ENCODE measurements around the gene ELP2.
"Not testable (repeated sequence)": the region's sequence is repeated elsewhere in the genome, so short reads cannot be mapped to it uniquely, and the experiment has no call there.

The ELP2 gene

DNA sequence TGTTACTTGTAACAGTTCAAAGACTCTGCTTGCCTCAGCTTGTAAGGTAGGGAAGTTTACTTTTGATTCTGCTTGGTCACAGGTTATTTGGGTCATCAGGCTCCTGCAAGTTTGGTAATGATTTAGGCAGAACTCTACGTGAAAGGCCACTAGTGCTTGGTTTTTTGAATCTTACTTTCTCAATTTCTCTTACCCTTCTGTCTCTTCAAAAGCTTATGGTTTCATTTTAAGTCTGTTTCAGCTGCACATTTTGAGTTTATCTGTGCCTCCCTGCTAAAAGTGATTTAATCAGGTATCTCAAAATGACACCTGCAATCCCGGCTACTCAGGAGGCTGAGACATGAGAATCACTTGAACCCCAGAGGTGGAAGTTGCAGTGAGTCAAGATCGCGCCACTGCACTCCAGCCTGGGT is 31.3 kb downstream of the ELP2 start:
- DNase-seq (ENCODE audit: low spot score): no peak

DNA sequence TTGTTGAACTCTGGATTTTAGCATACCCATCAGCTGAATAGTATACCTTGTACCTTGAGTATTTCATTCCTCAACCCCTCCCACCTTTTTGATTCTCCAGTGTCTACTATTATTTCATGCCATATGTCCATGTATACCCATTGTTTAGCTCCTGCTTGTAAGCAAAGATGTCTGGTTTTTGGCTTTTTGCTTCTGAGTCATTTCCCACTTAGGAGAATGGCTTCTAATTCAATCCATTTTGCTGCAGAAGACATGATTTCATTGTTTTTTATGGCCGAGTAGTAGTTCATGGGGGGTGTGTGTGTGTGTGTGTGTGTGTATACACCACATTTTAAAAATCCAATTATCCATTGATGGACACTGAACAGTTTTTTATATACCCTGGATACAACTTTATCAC is 33.3 kb downstream of the ELP2 start:
- no peak for DNase-seq (ENCODE audit: low spot score)

DNA sequence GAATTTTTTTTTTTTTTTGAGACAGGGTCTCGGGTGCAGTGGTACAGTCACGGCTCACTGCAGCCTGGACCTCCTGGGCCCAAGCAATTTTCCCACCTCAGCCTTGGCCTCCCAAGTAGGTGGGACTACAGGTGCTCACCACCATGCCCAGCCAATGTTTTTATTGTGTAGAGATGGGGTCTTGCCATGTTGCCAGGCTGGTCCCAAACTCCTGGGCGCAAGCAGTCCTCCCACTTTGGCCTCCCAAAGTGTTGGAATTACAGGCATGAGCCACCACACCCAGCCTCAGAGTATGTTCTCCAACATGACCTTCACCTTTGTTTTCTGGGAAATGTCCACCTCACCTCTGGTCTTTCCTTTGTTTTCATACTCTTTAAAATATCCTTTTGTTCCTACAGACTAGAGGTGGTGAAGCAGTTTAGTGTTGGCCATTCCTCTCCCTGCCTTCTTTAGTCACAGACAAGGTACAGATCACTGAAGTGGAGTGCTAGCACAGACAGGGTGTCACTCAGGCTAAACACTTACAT is 38.1 kb downstream of the ELP2 start:
- DNase-seq (ENCODE audit: low spot score): no peak

DNA sequence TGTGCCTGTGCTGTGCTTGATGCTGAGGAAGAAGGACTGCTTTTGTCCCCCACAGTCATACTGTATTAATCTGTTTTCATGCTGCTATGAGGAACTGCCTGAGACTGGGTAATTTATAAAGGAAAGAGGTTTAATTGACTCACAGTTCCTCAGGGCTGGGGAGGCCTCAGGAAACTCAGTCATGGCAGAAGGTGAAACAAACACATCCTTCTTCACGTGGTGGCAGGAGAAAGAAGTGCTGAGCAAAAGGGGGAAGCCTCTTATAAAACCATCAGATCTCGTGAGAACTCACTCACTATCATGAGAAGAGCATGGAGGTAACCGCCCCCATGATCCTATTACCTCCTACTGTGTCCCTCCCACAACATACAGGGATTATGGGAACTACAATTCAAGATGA is 38.6 kb downstream of the ELP2 start:
- not testable (repeated sequence) for DNase-seq (ENCODE audit: low spot score)

DNA sequence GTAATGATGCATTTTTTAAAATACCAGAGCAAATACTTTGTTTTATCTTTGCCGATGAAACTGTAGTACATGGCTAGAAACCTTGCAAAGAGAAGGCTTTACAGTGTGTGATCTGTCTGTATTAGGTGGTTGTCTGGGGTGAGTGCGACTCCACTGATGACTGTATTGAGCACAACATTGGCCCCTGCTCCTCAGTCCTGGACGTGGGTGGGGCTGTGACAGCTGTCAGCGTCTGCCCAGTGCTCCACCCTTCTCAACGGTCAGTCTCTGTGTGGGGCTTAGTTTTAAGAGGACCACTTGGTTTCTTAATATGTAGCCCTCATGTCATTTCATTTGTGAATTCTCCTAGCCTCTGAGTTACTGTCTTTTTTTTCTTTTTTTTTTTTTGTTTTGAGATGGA is 40.2 kb downstream of the ELP2 start:
- no peak for DNase-seq (ENCODE audit: low spot score)

DNA sequence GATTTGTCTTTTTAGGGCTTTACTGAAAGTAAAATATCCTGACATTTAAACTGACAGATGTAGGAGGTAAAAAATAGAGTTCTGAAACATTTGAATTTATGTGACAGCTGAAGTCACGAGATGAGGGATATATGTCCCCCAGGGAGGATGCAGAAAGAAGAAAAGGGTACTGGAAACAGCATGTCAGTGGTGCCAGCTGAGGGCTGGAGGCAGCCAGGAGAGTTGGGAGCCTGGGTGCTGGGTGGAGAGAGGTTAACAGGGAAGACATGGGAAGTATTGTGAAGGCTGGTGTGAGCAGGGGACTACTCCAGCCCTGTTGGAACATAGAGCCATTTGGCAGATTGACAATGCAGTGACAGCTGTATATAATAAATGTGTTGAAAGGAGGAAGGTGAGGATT is 45.8 kb downstream of the ELP2 start:
- DNase-seq (ENCODE audit: low spot score): no peak

DNA sequence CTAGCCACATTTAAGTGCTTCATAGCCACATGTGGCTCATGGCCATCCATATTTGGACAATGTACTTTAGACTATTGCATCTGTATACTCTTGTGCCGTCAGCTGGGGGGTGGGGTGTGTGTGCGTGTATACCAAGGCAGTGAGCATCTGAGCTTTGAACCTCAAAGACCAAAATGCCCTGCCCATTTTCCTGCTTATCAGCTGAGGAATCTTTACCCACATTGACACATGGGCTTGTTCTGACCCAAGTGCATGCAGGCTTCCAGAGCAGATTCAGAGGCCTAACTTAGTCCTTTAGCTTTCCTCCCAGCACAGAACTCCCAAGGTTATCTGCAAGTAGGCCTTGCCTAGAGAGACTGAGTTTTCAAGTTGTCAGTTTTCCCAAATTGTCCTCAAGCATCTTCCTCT is 46.5 kb downstream of the ELP2 start:
- no peak for DNase-seq (ENCODE audit: low spot score)

DNA sequence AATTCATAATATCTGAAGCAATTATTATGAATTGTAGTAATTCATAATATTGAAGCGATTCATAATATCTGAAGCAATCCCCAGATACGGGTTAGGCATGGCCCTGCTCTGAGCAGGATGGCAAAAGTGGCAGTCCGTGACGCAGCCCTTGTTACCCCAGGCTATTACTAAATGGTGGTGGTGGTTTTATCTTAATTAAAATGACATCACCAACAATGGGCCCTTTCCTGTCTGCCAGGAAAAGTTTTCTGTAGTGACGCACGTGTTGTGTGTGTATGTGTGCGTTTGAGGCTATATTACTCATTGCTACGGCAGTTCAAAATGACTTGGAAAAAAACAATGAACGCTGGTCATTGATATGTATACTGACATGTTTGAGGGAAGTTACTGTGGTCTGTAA is 47.0 kb downstream of the ELP2 start:
- DNase-seq (ENCODE audit: low spot score): no peak

DNA sequence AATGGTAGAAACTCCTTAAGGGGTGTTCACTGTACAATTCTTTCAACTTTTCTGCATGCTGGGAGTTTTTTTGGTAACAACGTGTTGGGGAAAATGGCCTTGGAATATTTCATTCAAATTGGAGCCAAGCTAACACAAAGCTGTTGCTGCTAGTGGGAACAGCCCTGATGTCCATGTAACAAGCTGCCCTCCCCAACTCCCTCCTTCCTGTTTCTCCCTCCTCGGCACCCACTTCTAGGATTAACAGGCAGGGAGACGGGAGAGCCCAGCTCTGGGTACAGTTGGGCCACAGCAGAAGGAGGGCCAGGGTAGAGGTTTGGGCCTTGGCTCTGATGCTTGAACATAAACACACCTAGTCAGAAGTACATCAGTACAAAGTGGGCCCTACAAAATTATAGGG is 48.2 kb downstream of the ELP2 start:
- no peak for DNase-seq (ENCODE audit: low spot score)

DNA sequence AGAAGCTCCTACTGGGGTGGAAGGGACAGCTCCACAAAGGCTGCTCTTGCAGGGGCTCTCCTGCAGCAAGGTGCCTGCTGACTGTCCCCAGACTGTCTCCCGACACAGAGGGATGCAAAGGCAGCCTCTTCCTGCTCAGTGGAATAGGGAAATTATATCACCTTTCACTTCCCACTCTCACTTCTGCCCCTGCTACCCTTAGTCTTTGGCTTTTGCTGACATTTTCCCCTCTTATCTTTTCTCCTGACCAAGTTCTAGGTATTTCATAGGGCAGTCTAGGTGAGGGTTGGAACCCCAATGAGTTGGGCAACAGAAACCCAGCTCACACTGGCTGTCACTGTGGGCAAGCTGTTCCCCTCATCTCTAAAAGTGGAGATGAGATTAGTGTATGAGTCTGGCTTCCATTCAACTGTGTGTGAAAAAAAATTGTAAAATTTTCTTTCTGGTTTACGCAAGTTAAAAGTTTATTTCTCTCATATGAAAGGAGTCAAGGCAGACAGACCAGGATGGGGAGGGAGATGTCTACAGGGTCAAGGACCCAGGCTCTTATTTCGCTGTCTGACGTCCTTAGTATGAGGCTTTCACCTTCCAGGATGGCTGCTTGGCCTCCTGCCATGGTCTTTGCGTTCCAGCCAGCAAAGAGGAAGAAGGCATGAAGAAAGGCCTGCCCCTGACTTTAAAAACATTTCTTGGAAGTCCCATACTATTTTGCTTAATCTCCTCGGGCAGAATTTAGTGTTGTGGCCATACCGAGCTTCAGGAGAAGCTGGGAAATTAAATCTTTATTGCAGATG is 50.1 kb downstream of the ELP2 start:
- peak; percentile 33 for DNase-seq (ENCODE audit: low spot score)

DNA sequence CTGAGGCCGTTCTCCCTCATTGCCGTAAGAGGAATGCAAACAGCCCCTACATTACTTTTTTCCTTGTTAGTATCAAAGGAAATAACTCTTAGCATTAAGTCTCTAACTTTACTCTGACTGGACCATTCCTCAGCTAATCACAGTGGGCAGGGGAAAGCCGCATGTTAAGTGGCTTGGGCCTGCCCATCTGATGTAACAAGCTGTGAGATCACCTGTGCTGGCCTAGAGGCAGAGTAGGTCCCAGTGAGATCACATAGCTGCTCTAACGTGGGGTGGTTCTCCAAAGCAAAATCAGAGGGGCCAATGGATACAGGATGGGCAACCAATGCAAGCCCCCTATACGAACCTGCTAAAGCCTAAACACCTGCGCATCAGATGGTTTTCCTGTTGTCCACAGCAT is 51.7 kb downstream of the ELP2 start:
- DNase-seq (ENCODE audit: low spot score): no peak

DNA sequence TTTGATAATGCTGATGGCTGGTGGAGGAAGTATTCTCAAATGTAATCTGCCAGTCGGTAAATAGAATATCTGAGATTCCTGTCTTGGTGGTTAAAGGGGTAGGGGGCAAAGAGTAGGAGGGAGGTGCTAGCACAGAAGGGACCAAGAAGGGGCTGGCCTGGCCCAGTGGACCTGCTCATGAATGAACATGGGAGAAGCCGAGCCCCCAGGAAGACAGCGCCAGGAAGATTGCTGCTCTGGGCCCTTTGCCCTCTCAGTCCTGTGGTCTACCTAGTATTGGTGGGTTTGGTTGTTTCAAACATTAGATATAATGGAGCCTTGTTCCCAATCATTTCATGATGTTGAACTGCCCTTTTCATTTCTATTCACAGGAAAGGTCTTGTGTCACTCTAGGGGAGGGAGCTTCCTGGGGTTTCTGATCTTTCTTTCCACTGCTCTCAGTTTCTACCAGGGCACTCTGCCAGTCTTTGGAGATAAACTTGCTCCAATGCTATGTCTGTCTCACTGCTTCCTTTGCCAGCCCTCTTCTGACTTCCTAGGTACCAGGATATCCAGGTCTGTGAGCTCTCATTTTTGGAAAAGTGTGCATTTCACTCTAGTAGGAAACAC is 52.3 kb downstream of the ELP2 start:
- no peak for DNase-seq (ENCODE audit: low spot score)

DNA sequence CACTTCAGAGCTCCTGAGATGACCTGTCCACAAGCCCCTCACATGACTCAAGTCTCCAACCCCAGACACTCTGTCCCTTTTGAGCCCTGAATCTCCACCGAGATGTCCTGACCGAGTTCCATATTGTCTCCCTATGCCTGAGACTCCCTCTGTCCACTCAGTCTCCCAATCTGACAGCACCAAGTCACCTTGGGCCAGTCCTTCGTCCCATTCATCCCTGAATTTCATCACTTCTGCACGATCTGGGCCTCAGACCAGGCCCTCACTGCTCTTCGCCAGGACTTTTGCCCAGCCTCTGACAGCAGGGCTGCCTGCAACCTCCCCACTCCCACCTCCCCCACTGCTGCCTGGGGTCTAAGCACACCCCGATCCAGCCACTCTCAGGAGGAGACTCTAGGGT is 53.3 kb downstream of the ELP2 start:
- DNase-seq (ENCODE audit: low spot score): no peak

DNA sequence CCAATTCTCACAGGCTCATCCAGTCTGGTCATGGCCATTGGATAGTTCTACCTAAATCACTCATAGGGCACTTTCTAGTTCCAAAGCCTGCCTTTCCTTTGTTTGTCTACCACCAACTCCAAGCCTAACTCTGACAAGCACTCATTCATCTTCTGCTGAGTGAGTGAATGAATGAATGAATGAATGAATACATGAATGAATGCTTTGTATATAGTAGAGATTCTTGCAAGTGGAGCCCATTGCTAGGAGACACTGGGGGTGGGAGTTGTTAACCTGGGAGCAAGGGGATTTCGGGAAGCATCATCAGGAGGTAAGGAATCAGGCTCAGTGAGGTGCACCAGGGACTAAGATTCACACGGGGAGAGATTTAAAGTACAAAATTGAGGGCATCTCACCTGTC is 54.3 kb downstream of the ELP2 start:
- no peak for DNase-seq (ENCODE audit: low spot score)

DNA sequence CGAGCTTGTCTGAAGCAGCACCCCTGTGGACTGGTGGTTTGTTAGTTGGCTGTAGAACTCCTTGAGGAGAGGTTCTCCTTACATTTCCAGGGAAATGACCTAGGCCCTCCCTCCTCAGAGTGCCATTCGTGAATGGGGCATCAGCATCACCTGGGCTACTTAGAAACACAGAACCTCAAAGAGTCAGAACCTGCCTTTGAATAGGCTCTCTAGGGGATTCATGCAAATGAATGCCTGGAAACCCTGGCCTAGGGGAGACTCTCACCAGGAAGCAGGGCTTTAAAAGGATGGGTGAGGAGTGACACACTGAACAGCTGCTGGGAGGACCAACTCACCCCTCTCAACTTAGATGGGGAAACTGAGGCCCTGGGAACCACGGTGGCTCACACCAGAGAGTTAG is 55.5 kb downstream of the ELP2 start:
- no peak for DNase-seq (ENCODE audit: low spot score)

DNA sequence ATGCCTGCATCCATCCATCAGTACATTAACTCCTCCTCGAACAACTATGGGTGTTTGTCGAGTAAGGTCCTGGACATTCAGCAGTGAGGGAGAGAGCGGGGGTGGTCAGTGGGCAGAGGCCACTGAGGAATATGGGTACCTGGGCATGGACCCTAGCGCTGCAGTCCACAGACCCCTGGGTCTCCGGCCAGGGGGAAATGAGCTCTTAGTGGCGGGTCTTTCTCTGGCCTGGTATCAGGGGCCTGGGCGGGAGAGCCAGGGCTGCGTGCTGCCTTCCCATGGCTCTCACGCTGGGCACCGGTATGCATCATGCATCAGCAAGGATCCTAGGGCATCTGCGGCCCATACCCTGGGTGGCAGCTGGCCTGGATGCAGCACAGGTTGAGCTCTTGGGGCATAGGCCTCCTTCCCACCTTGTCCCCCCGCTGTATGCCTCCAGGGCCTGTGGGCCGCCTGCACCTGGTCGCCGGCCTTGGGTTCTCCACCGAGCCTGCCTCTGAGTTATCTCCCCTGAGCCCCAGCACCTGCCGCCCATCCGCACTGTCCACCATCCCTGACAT is 56.3 kb downstream of the ELP2 start:
- DNase-seq (ENCODE audit: low spot score): no peak

DNA sequence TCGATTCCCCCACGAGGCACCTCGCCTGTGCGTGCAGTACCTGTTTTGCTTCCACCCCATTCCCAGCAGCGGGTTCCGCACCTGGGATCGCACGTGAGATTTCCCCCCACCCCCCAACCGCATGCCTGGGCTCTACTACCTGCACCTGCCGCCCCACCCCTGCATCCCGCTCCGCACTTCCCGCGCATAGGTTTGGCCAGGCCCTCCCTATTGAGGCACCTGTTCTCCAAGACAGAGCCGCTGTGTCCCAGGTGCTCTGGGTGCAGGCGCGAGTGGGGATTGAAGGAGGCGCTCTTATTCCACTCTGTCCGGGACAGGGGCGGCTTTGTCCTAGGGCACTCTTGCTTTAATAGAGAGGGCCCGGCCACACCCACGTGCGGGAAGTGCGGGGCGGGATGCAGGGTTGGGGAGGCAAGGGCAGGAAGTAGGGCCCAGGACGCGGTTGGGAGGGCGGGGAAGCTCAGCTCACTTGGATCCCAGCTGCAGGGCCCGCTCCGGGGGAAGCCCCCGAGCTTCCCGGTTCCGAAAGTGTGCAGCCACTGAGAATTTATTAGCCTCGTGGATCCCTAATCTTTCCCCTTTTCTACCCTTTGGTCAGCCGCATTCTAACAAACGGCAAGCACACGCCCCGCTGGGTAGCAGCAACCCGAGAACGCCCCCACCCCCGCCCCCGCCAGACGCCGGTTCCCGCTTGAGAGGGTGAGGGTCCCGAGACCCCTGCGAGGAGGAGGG is 56.9 kb downstream of the ELP2 start:
- no peak for DNase-seq (ENCODE audit: low spot score)

DNA sequence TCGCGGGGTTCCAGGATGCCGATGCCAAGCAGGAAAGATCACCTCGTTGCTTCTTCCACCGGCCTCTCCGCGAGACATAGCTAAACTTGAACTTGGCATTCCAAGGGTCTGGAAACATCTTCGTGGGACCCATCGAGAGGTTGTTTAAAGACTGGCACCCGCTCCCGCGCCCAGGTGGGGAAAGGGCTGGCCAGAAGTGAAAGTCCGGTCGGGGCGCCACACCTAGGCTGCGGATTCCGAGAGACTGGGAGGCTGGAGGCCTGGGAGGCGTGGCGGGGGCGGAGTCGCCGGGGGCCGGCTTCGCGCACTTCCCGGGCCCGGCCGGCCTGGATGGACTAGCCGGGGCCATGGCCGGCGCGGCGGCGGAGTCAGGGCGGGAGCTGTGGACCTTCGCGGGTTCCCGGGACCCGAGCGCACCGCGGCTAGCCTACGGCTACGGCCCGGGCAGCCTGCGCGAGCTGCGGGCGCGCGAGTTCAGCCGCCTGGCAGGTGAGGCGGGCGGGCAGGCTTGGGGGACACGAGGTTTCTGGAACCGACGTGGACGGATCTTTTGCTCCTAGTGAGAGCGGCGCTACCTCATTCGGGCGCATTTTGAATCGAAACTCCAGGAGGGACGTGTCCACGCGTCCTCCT is 57.6 kb downstream of the ELP2 start, which contains the start of gene MOCOS:
TSS of gene MOCOS (plus strand) at position 305 of the 633 bp plus-strand sequence. CDS start at position 348, 43 bp downstream.
- DNase-seq (ENCODE audit: low spot score): no peak

DNA sequence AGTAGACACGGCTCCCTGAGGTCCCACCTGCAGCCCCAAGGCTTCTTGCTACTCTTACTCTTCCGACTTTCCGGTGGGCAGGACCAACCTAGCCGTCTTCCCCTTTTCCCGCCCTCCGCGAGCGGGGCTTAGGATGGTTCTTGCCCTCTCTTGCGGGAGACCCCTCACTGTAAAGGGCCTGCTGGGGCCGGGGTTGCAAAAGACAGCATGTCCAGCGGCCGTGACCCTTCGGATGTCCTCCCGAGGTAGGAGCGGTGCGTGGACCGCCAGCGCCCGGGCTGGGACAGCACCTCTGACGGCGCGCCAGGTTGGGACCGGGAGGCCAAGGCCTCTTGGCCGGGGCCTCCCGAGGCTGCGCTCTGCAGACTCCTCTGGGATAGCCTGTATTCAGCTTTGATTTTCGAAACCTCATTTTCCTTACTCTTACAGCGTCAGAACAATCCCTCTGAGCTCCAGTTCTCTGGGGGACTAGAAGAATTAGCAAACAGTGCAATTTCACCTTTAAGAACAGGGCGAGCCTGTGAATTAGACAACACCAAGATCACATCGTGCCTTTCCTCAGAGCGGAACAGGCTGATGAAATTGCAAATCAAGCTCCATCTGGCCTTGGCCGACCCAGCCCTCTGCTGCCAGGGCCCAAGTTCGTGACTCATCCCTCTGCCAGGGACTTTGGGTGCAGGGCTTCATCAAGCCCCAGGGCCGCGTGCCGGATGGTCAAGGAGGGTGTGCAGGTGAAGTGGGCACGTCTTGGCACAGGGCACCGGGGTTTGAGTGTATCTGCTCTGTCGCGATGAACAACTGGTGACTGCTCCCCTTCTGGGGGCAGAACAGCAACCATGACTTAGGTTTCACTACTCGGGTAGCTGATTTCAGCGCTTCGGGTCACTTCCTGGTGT is 58.4 kb downstream of the ELP2 start:
- DNase-seq (ENCODE audit: low spot score): no peak

DNA sequence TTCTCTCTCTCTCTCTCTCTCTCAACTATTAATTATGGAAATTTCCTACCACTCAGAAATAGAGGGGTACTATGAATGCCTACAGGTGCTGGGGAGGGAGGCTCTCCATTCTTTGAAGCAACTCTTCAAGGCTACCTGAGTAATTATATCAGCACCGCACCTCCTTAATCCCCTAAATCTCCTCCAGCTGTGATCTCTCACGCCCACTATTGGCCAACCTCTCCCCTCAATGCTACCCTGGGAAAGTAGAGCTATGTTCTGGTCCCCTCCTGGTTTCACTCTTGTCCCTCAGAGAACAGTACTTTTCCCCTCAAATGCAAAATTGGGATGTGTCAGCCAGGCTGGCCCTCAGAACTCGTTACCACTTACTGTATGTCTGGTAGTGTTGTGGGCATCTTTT is 59.2 kb downstream of the ELP2 start:
- no peak for DNase-seq (ENCODE audit: low spot score)

DNA sequence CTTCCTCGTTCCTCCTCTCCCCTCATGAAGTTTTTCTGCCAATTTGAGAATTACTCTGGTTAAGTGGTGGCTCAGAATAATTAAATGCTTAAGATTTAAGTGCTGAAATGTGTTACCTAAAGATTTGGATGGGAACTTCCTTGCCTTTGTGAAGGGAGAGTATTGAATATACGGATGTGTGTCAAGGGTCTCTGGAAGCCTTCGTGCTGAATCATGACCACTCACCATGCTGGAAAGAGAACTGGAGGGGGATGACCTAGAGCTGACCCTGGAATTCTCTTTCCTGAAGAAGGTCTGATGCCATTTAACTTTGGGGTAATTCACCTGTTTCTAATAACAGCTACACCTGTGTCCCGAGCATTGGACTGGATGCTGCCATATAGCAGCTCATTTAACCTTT is 59.8 kb downstream of the ELP2 start:
- DNase-seq (ENCODE audit: low spot score): no peak
